ENCODE results near the gene GP1BB. TPM values are rescaled to one million over a fixed set of nuclear protein-coding genes. Genes with fewer than 3 reads are reported as not detected.
A peak's percentile ranks its signal among the peaks of the same experiment; 100 is the strongest.
"Not testable (repeated sequence)": the region's sequence is repeated elsewhere in the genome, so short reads cannot be mapped to it uniquely, and the experiment has no call there.

GP1BB gene
- total RNA-seq: not detected

GRCh38 chr22:19723232-19723982 is at the start of gene GP1BB:
Gene GP1BB, plus strand, starts transcription at chr22:19723539. Its CDS starts 31 bp downstream, at chr22:19723570.
- TF ChIP-seq, protein P1, sequence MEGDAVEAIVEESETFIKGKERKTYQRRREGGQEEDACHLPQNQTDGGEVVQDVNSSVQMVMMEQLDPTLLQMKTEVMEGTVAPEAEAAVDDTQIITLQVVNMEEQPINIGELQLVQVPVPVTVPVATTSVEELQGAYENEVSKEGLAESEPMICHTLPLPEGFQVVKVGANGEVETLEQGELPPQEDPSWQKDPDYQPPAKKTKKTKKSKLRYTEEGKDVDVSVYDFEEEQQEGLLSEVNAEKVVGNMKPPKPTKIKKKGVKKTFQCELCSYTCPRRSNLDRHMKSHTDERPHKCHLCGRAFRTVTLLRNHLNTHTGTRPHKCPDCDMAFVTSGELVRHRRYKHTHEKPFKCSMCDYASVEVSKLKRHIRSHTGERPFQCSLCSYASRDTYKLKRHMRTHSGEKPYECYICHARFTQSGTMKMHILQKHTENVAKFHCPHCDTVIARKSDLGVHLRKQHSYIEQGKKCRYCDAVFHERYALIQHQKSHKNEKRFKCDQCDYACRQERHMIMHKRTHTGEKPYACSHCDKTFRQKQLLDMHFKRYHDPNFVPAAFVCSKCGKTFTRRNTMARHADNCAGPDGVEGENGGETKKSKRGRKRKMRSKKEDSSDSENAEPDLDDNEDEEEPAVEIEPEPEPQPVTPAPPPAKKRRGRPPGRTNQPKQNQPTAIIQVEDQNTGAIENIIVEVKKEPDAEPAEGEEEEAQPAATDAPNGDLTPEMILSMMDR (IDR thresholded peaks at IDR 0.05): no peak
- H3K9me3 Mint-ChIP-seq: no peaks in the 10 kb centered on the region
- H3K27me3 Mint-ChIP-seq: peaks cover 31% of the 10 kb centered on the region
- ChIA-PET CTCF (interaction anchor here (0.8 to 1.6 kb wide), 19 partner anchors 8 to 230 kb away, joined by 3 to 14 read pairs (median 4); partner anchors contain the start of genes COMT and TXNRD2), POLR2A (no interaction called here)
- DNase-seq: peak; percentile 50
- peaks cover 11% of the 10 kb centered on the region for H3K4me1 Mint-ChIP-seq (ENCODE audit: low read depth)
- H3K27ac Mint-ChIP-seq: no peak within 1 kb of the TSS
- ATAC-seq: peak; percentile 75
- H3K36me3 Mint-ChIP-seq (ENCODE audit: low read depth): no peaks in the 10 kb centered on the region
- H3K4me3 Mint-ChIP-seq: peak within 1 kb of the TSS; percentile 27
- intact Hi-C loops (cut with micrococcal nuclease): no loop called here

DNA sequence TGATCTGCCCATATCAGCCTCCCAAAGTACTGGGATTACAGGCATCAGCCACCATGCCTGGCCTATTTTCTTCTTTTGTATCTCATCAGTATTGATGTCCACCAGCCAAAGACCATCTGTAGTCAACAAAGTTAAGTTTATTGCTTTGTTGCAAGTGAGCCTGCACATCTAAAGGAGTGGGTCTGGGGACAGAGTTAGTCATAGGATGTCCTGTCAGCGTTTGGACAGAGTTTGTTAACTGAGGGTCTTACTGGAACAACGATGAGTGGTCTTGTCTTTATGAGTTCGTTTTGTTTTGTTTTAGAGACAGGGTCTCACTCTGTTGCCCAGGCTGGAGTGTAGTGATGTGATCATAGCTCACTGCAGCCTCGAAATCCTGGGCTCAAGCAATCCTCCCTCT is 49.7 kb upstream of the GP1BB start:
- intact Hi-C loops (cut with micrococcal nuclease): no loop called here
- H3K4me1 Mint-ChIP-seq (ENCODE audit: low read depth): no peaks in the 10 kb centered on the region

DNA sequence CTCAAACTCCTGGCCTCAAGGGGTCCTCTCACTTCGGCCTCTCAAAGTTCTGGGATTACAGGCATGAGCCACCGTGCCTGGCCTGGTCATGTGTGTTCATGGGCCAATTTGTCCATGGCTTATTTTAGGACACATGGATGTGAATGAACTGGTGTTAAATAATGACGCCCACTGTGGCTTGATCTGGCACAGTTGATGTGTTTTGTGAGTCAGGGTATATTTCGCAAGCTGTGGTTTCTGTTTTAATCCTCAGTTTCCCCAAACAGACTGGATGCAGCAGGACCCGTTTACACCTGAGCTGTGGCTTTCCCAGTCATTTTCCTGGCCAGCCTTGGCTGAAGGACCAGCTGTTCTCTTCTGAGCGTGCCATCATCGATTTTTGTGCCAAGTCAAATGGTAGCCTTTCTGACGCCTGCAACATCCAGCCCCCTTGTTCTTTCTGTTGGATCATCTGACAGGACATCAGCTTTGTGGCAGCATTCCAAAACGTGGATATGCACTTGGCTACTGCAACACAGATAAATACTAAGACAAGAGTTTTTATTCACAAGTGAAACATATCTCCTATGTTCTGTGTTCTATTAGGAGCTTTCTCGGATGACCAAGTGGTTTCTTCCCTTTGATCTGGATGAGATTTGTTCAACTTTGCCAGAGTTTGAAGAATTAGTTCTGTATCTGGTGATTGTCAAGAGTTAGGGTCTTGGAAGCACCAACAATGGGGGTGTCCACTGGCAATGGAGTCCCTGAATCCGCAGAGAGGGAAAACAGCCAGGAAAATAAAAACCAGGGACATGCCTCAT is 49.0 kb upstream of the GP1BB start:
- CTCF ChIA-PET: interaction anchor here (0.7 to 1.3 kb wide), 2 partner anchors 10 to 15 kb away, joined by 3 to 4 read pairs; no protein-coding TSS in a partner anchor
- no peak overlapping the region for H3K27ac Mint-ChIP-seq
- intact Hi-C loops (cut with micrococcal nuclease): no loop called here
- no peaks in the 10 kb centered on the region for H3K9me3 Mint-ChIP-seq
- H3K4me3 Mint-ChIP-seq: no peak overlapping the region
- H3K27me3 Mint-ChIP-seq: peaks cover 8% of the 10 kb centered on the region
- POLR2A ChIA-PET: no interaction called here
- TF ChIP-seq, protein P1 (IDR thresholded peaks at IDR 0.05): no peak
- DNase-seq: no peak
- no peaks in the 10 kb centered on the region for H3K4me1 Mint-ChIP-seq (ENCODE audit: low read depth)
- no peaks in the 10 kb centered on the region for H3K36me3 Mint-ChIP-seq (ENCODE audit: low read depth)
- ATAC-seq: no peak

More for the DNA sequence above, 49.7 kb upstream of the GP1BB start:
- TF ChIP-seq, protein P1 (IDR thresholded peaks at IDR 0.05): no peak
- ATAC-seq (no peak), DNase-seq (no peak)
- POLR2A ChIA-PET: no interaction called here
- H3K4me3 Mint-ChIP-seq: no peak overlapping the region
- no peaks in the 10 kb centered on the region for H3K9me3 Mint-ChIP-seq
- H3K27ac Mint-ChIP-seq: no peak overlapping the region
- peaks cover 8% of the 10 kb centered on the region for H3K27me3 Mint-ChIP-seq
- H3K36me3 Mint-ChIP-seq (ENCODE audit: low read depth): no peaks in the 10 kb centered on the region
- CTCF ChIA-PET: no interaction called here

- ATAC-seq (no peak), DNase-seq (no peak)
- Mint-ChIP-seq H3K9me3 (no peaks in the 10 kb centered on the region), H3K27ac (no peak overlapping the region), H3K4me1 (ENCODE audit: low read depth) (no peaks in the 10 kb centered on the region), H3K4me3 (no peak overlapping the region), H3K27me3 (peaks cover 9% of the 10 kb centered on the region), H3K36me3 (ENCODE audit: low read depth) (no peaks in the 10 kb centered on the region)
- CTCF ChIA-PET: interaction anchor here (1.3 to 1.8 kb wide), 2 partner anchors 15 to 236 kb away, joined by 4 to 5 read pairs; no protein-coding TSS in a partner anchor
- intact Hi-C loops (cut with micrococcal nuclease): no loop called here
- TF ChIP-seq, protein P1 (IDR thresholded peaks at IDR 0.05): no peak
- POLR2A ChIA-PET: no interaction called here
Observed at GRCh38 chr22:19674929-19675253, 48.4 kb upstream of the GP1BB start.

- CTCF ChIA-PET: interaction anchor here (1.0 to 1.8 kb wide), 3 partner anchors 14 to 235 kb away, joined by 4 to 5 read pairs (median 4); no protein-coding TSS in a partner anchor
- Mint-ChIP-seq H3K4me3 (no peak overlapping the region), H3K9me3 (no peaks in the 10 kb centered on the region), H3K4me1 (ENCODE audit: low read depth) (no peaks in the 10 kb centered on the region), H3K36me3 (ENCODE audit: low read depth) (no peaks in the 10 kb centered on the region), H3K27ac (no peak overlapping the region), H3K27me3 (peaks cover 9% of the 10 kb centered on the region)
- ATAC-seq (no peak), DNase-seq (no peak)
- intact Hi-C loops (cut with micrococcal nuclease): no loop called here
- TF ChIP-seq, protein P1 (IDR thresholded peaks at IDR 0.05): no peak
- POLR2A ChIA-PET: no interaction called here
Observed at GRCh38 chr22:19675428-19675827, 47.9 kb upstream of the GP1BB start.

DNA sequence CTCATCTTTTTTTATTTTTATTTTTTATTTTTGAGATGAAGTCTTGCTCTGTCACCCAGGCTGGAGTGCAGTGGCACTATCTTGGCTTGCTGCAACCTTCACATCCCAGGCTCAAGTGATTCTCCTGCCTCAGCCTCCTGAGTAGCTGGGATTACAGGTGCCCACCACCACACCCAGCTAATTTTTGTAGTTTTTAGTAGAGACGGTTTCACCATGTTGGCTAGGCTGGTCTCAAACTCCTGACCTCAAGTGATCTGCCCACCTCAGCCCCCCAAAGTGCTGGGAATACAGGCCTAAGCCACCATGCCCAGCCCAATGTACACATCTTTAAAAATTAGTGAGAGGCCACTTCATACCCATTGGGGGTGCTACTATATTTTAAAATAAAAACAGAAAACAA is 46.9 kb upstream of the GP1BB start:
- POLR2A ChIA-PET; ATAC-seq; H3K9me3 Mint-ChIP-seq; H3K4me3 Mint-ChIP-seq; H3K36me3 Mint-ChIP-seq (ENCODE audit: low read depth); DNase-seq; intact Hi-C loops (cut with micrococcal nuclease); H3K4me1 Mint-ChIP-seq (ENCODE audit: low read depth); H3K27ac Mint-ChIP-seq: not testable (repeated sequence)
- CTCF ChIA-PET: interaction anchor here (1.0 to 1.8 kb wide), 2 partner anchors 45 to 234 kb away, joined by 4 to 5 read pairs; no protein-coding TSS in a partner anchor
- H3K27me3 Mint-ChIP-seq: peaks cover 12% of the 10 kb centered on the region
